ENCODE data around the gene PDZD7.

The PDZD7 gene

GRCh38 chr10:101031128-101031795, at the start of gene PDZD7, which contains the start of gene SFXN3:
TSS of gene PDZD7 (minus strand) at chr10:101031129. CDS start at chr10:101030219, 910 bp downstream.
TSS of gene SFXN3 (plus strand) at chr10:101031234. CDS start at chr10:101034695, 3,461 bp downstream.
- peak; percentile 87 for DNase-seq (ENCODE audit: low read depth in 2 of 2)

GRCh38 chr10:101079874-101080273, 48.9 kb upstream of the PDZD7 start:
- DNase-seq (ENCODE audit: low read depth in 2 of 2), result no peak

GRCh38 chr10:101076630-101077029, 45.7 kb upstream of the PDZD7 start:
- no peak for DNase-seq (ENCODE audit: low read depth in 2 of 2)

- no peak for DNase-seq (ENCODE audit: low read depth in 2 of 2)
Measured at GRCh38 chr10:101075775-101076174, 44.8 kb upstream of the PDZD7 start.

GRCh38 chr10:101073631-101074030, 42.7 kb upstream of the PDZD7 start:
- DNase-seq (ENCODE audit: low read depth in 2 of 2), result no peak

- no peak for DNase-seq (ENCODE audit: low read depth in 2 of 2)
Measured at GRCh38 chr10:101072923-101073322, 42.0 kb upstream of the PDZD7 start.

- no peak for DNase-seq (ENCODE audit: low read depth in 2 of 2)
Measured at GRCh38 chr10:101071885-101072433, 41.0 kb upstream of the PDZD7 start.

- no peak for DNase-seq (ENCODE audit: low read depth in 2 of 2)
Measured at GRCh38 chr10:101071267-101071884, 40.4 kb upstream of the PDZD7 start.

GRCh38 chr10:101070098-101070497, 39.2 kb upstream of the PDZD7 start:
- DNase-seq (ENCODE audit: low read depth in 2 of 2), result no peak

GRCh38 chr10:101069441-101069840, 38.5 kb upstream of the PDZD7 start:
- no peak for DNase-seq (ENCODE audit: low read depth in 2 of 2)

GRCh38 chr10:101067356-101068083, 36.6 kb upstream of the PDZD7 start:
- no peak for DNase-seq (ENCODE audit: low read depth in 2 of 2)

GRCh38 chr10:101066896-101067355, 36.0 kb upstream of the PDZD7 start:
- no peak for DNase-seq (ENCODE audit: low read depth in 2 of 2)

- no peak for DNase-seq (ENCODE audit: low read depth in 2 of 2)
Measured at GRCh38 chr10:101066146-101066895, 35.4 kb upstream of the PDZD7 start.

- DNase-seq (ENCODE audit: low read depth in 2 of 2), result no peak
Measured at GRCh38 chr10:101065481-101066145, 34.7 kb upstream of the PDZD7 start.

GRCh38 chr10:101064415-101065030, 33.6 kb upstream of the PDZD7 start:
- DNase-seq (ENCODE audit: low read depth in 2 of 2), result no peak

- DNase-seq (ENCODE audit: low read depth in 2 of 2), result no peak
Measured at GRCh38 chr10:101063548-101064414, 32.9 kb upstream of the PDZD7 start.

- no peak for DNase-seq (ENCODE audit: low read depth in 2 of 2)
Measured at GRCh38 chr10:101063050-101063525, 32.2 kb upstream of the PDZD7 start.

GRCh38 chr10:101062232-101063049, 31.5 kb upstream of the PDZD7 start:
- no peak for DNase-seq (ENCODE audit: low read depth in 2 of 2)

Measured in fibroblast of skin of left quadriceps (primary cell).